Activated B cell treated with CpG ODN at 0.5 μM for 24 hours (primary cell): ENCODE data around the gene TPD52L1. TPM values are rescaled to one million over a fixed set of nuclear protein-coding genes. Genes with fewer than 3 reads are reported as not detected.

ENCODE experiments used
- ATAC-seq: fragments of 200-7000 bp; cut with Tn5 transposase; one replicate; pipeline ENCODE4 v1.10.0; 2021; ENCODE audit warnings: low read depth, mild to moderate bottlenecking, moderate library complexity
- CTCF ChIA-PET: fragments of 350-600 bp; sonication (Branson Sonifier 250); formaldehyde crosslinking; loops from one replicate; lab custom pipeline; 2021; ENCODE audit warnings: antibody characterized with exemption; lab: Charles Lee
- POLR2A ChIA-PET: fragments of 350-600 bp; sonication (Branson Sonifier 250); formaldehyde crosslinking; loops from one replicate; lab custom pipeline; 2021; ENCODE audit warnings: antibody characterized with exemption; lab: Charles Lee
- DNase-seq: peaks from one replicate; pipeline ENCODE4 v3.0.0; 2022
- H3K27ac Mint-ChIP-seq: one replicate; pipeline ENCODE4 v1.8.0; 2020; ENCODE audit warnings: mixed read lengths
- H3K27me3 Mint-ChIP-seq: one replicate; pipeline ENCODE4 v1.8.0; 2021; ENCODE audit warnings: mixed read lengths
- H3K36me3 Mint-ChIP-seq: one replicate; pipeline ENCODE4 v1.8.0; 2021; ENCODE audit warnings: low read depth, mixed read lengths
- H3K4me1 Mint-ChIP-seq: one replicate; pipeline ENCODE4 v1.8.0; 2021; ENCODE audit warnings: mixed read lengths
- H3K4me3 Mint-ChIP-seq: one replicate; pipeline ENCODE4 v1.8.0; 2020; ENCODE audit warnings: mild to moderate bottlenecking, mixed read lengths
- H3K9me3 Mint-ChIP-seq: one replicate; pipeline ENCODE4 v1.8.0; 2020; ENCODE audit warnings: mixed read lengths
- CTCF ChIP-seq: fragments of 200-600 bp; IDR thresholded peaks from one replicate; pipeline ENCODE4 v1.8.0; 2022; ENCODE audit warnings: antibody characterized with exemption, mild to moderate bottlenecking
- intact Hi-C: fragments of 100-400 bp; cut with micrococcal nuclease; formaldehyde crosslinking; loops from one replicate; pipeline ENCODE4 v1.15.1; 2024
- total RNA-seq: library from RNA; stranded (reverse); gene quantifications from 2 replicates; pipeline ENCODE4 v1.2.3, GENCODE V29; 2022

The TPD52L1 gene
- total RNA-seq, 1 donor from 2014 or later = not detected

DNA sequence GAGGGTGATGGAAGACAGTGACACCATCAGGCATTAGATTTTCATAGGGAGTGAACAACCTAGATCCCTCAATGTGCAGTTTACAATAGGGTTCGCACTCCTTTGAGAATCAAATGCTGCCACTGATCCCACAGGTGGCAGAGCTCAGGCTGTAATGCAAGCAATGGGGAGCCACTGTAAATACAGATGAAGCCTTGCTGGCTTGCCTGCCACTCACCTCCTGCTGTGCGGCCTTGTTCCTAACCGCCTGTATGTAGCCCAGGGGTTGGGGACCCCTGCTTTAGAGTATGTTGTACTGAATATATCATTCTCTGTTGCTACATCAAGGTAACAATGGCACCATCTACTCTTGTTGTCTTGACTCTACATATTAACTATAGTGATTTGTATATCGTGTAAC, 37.1 kb downstream of the TPD52L1 start:
- no peaks in the 10 kb centered on the region for H3K36me3 Mint-ChIP-seq
- ChIA-PET CTCF (no interaction called here), POLR2A (no interaction called here)
- no peaks in the 10 kb centered on the region for H3K4me1 Mint-ChIP-seq
- no peaks in the 10 kb centered on the region for H3K27me3 Mint-ChIP-seq
- DNase-seq = no peak
- intact Hi-C loops = no loop called here
- TF ChIP-seq CTCF = no peak
- no peaks in the 10 kb centered on the region for H3K9me3 Mint-ChIP-seq
- ATAC-seq = no peak
- H3K27ac Mint-ChIP-seq = no peak overlapping the region
- H3K4me3 Mint-ChIP-seq = no peak overlapping the region

- Mint-ChIP-seq H3K4me3 (no peak overlapping the region), H3K27ac (no peak overlapping the region), H3K9me3 (no peaks in the 10 kb centered on the region), H3K36me3 (no peaks in the 10 kb centered on the region), H3K27me3 (peaks cover 3% of the 10 kb centered on the region), H3K4me1 (no peaks in the 10 kb centered on the region)
- peak; percentile 51 for TF ChIP-seq CTCF
- no peak for DNase-seq
- POLR2A ChIA-PET = interaction anchor here (0.7 kb wide), 1 partner anchor 110 kb away, joined by 4 read pairs; the partner anchor contains the start of gene HDDC2
- ATAC-seq = peak; percentile 71
- CTCF ChIA-PET = interaction anchor here (0.9 to 1.8 kb wide), 3 partner anchors 12 to 21 kb away, joined by 3 to 5 read pairs (median 3); no protein-coding TSS in a partner anchor
- intact Hi-C loops = loop anchor here (2.0 kb wide), 1 partner anchor 577 kb away; no protein-coding TSS in a partner anchor
These were observed 38.5 kb downstream of the TPD52L1 start for GRCh38 chr6:125191916-125192609.

- ChIA-PET POLR2A (interaction anchor here (0.7 kb wide), 1 partner anchor 109 kb away, joined by 4 read pairs; the partner anchor contains the start of gene HDDC2), CTCF (interaction anchor here (0.9 to 1.8 kb wide), 2 partner anchors 11 to 18 kb away, joined by 3 to 5 read pairs; no protein-coding TSS in a partner anchor)
These were observed 39.0 kb downstream of the TPD52L1 start for GRCh38 chr6:125192610-125192930.

GRCh38 chr6:125193208-125193607, 39.6 kb downstream of the TPD52L1 start:
- peaks cover 3% of the 10 kb centered on the region for H3K27me3 Mint-ChIP-seq
- no peaks in the 10 kb centered on the region for H3K36me3 Mint-ChIP-seq
- TF ChIP-seq CTCF = no peak
- H3K4me3 Mint-ChIP-seq = no peak overlapping the region
- no peaks in the 10 kb centered on the region for H3K4me1 Mint-ChIP-seq
- ChIA-PET CTCF (interaction anchor here (0.9 to 1.8 kb wide), 2 partner anchors 11 to 17 kb away, joined by 3 to 5 read pairs; no protein-coding TSS in a partner anchor), POLR2A (no interaction called here)
- no peaks in the 10 kb centered on the region for H3K9me3 Mint-ChIP-seq
- no peak for DNase-seq
- no peak overlapping the region for H3K27ac Mint-ChIP-seq
- intact Hi-C loops = loop anchor here (2.0 kb wide), 1 partner anchor 576 kb away; no protein-coding TSS in a partner anchor
- ATAC-seq = no peak

More at GRCh38 chr6:125192610-125192930, 39.0 kb downstream of the TPD52L1 start:
- H3K4me1 Mint-ChIP-seq = no peaks in the 10 kb centered on the region
- ATAC-seq (no peak), DNase-seq (no peak)
- H3K36me3 Mint-ChIP-seq = no peaks in the 10 kb centered on the region
- H3K9me3 Mint-ChIP-seq = no peaks in the 10 kb centered on the region
- H3K27me3 Mint-ChIP-seq = peaks cover 3% of the 10 kb centered on the region
- no peak for TF ChIP-seq CTCF
- H3K27ac Mint-ChIP-seq = no peak overlapping the region
- intact Hi-C loops = loop anchor here (2.0 kb wide), 1 partner anchor 576 kb away; no protein-coding TSS in a partner anchor
- no peak overlapping the region for H3K4me3 Mint-ChIP-seq

- no peaks in the 10 kb centered on the region for H3K4me1 Mint-ChIP-seq
- ATAC-seq (no peak), DNase-seq (no peak)
- no peaks in the 10 kb centered on the region for H3K36me3 Mint-ChIP-seq
- no peaks in the 10 kb centered on the region for H3K9me3 Mint-ChIP-seq
- intact Hi-C loops = no loop called here
- POLR2A ChIA-PET = no interaction called here
- CTCF ChIA-PET = no interaction called here
- no peak overlapping the region for H3K27ac Mint-ChIP-seq
- peaks cover 3% of the 10 kb centered on the region for H3K27me3 Mint-ChIP-seq
- TF ChIP-seq CTCF = no peak
- H3K4me3 Mint-ChIP-seq = no peak overlapping the region
These were observed 41.4 kb downstream of the TPD52L1 start for GRCh38 chr6:125194941-125195340.
